ENCODE results near the gene CLEC14A.
A peak's percentile ranks its signal among the peaks of the same experiment; 100 is the strongest.

DNA sequence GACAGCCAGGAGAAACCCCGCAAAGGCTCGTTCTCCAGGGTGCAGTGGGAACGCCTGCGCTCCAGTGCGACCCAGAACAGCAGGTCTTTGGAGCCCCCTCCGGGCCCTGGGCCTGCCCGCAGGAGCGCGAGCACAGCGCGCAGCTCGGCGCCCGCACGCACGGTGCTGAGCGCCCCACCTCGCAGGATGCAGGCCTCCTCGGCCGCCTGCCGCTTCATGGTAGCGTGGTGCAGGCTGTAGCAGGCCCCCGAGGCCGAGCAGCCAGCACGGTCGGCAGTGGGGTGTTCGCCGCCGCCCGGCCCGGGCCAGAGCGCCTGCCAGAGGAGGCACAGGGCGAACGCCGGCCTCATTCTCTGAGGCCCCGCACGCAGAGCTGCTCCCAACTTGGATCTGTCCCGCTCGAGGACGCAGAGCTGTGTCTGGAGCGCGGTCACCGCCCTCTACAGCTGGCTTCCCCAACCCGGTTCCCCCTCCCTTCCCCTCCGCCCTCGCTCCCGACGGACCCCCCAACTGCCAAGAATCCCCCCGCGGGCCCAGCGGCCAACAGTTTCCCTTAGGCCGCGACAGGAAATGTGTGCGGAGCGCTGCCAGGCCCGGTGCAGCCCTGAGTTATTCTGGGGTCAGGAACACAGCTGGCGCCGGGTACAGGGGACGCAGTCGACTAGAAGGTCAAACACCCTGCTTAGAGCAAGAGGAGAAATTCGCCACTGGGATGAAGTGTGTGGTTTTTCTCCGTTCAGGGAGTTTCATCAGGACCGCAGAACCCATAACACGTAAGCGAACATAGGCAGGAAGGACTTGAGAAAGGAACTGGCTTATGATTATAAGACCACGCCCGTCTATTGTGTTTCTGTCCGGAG, at the start of gene CLEC14A:
- TF ChIP-seq, protein P1, sequence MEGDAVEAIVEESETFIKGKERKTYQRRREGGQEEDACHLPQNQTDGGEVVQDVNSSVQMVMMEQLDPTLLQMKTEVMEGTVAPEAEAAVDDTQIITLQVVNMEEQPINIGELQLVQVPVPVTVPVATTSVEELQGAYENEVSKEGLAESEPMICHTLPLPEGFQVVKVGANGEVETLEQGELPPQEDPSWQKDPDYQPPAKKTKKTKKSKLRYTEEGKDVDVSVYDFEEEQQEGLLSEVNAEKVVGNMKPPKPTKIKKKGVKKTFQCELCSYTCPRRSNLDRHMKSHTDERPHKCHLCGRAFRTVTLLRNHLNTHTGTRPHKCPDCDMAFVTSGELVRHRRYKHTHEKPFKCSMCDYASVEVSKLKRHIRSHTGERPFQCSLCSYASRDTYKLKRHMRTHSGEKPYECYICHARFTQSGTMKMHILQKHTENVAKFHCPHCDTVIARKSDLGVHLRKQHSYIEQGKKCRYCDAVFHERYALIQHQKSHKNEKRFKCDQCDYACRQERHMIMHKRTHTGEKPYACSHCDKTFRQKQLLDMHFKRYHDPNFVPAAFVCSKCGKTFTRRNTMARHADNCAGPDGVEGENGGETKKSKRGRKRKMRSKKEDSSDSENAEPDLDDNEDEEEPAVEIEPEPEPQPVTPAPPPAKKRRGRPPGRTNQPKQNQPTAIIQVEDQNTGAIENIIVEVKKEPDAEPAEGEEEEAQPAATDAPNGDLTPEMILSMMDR (IDR thresholded peaks at IDR 0.05), result no peak
- peak in 2 of 3 donors; percentile 19 to 32 for TF ChIP-seq POLR2A (IDR thresholded peaks at IDR 0.05)
